ENCODE results near the gene SEC14L1. TPM values are rescaled to one million over a fixed set of nuclear protein-coding genes. Genes with fewer than 3 reads are reported as not detected.

Gene SEC14L1
- total RNA-seq, 1 donor from 2014 or later = 146 TPM

- TF ChIP-seq CTCF (IDR thresholded peaks at IDR 0.05) = no peak
- peaks cover 23% of the 10 kb centered on the region for H3K36me3 ChIP-seq
- peak; percentile 98 for ATAC-seq
- H3K27me3 ChIP-seq (ENCODE audit: low read depth) = no peaks in the 10 kb centered on the region
- intact Hi-C loops (cut with DNase I) = no loop called here
- H3K9me3 ChIP-seq = no peaks in the 10 kb centered on the region
- peak; percentile 100 for DNase-seq
- peaks cover 32% of the 10 kb centered on the region for H3K4me1 ChIP-seq
- H3K27ac ChIP-seq = peak overlapping the region; percentile 98
- peak overlapping the region; percentile 72 for H3K4me3 ChIP-seq
These were observed 447 bp upstream of the SEC14L1 start for GRCh38 chr17:77140166-77140877.

GRCh38 chr17:77141846-77142449, 1.2 kb downstream of the SEC14L1 start:
- peaks cover 25% of the 10 kb centered on the region for H3K36me3 ChIP-seq

GRCh38 chr17:77142689-77143088, 1.9 kb downstream of the SEC14L1 start:
- Histone ChIP-seq H3K27me3 (ENCODE audit: low read depth) (no peaks in the 10 kb centered on the region), H3K9me3 (no peaks in the 10 kb centered on the region), H3K4me1 (peaks cover 53% of the 10 kb centered on the region), H3K4me3 (peak overlapping the region; percentile 72), H3K27ac (peak overlapping the region; percentile 98), H3K36me3 (peaks cover 30% of the 10 kb centered on the region)
- no peak for DNase-seq
- no peak for TF ChIP-seq CTCF (IDR thresholded peaks at IDR 0.05)
- no peak for ATAC-seq
- intact Hi-C loops (cut with DNase I) = no loop called here

More at GRCh38 chr17:77141846-77142449, 1.2 kb downstream of the SEC14L1 start:
- Histone ChIP-seq H3K4me3 (peak overlapping the region; percentile 72), H3K27ac (peak overlapping the region; percentile 98), H3K4me1 (peaks cover 49% of the 10 kb centered on the region), H3K27me3 (ENCODE audit: low read depth) (no peaks in the 10 kb centered on the region), H3K9me3 (no peaks in the 10 kb centered on the region)
- no peak for TF ChIP-seq CTCF (IDR thresholded peaks at IDR 0.05)
- DNase-seq (no peak), ATAC-seq (no peak)
- intact Hi-C loops (cut with DNase I) = no loop called here

- TF ChIP-seq CTCF (IDR thresholded peaks at IDR 0.05) = no peak
- Histone ChIP-seq H3K27ac (peak overlapping the region; percentile 98), H3K36me3 (peaks cover 36% of the 10 kb centered on the region), H3K9me3 (no peaks in the 10 kb centered on the region), H3K27me3 (ENCODE audit: low read depth) (no peaks in the 10 kb centered on the region), H3K4me3 (peak overlapping the region; percentile 72), H3K4me1 (peaks cover 59% of the 10 kb centered on the region)
- DNase-seq (no peak), ATAC-seq (no peak)
- intact Hi-C loops (cut with DNase I) = no loop called here
These were observed 2.5 kb downstream of the SEC14L1 start for GRCh38 chr17:77143306-77143705.

GRCh38 chr17:77144227-77144626, 3.5 kb downstream of the SEC14L1 start:
- TF ChIP-seq CTCF (IDR thresholded peaks at IDR 0.05) = no peak
- peak overlapping the region; percentile 98 for H3K27ac ChIP-seq
- intact Hi-C loops (cut with DNase I) = no loop called here

More at GRCh38 chr17:77144227-77144626, 3.5 kb downstream of the SEC14L1 start:
- Histone ChIP-seq H3K9me3 (no peaks in the 10 kb centered on the region), H3K4me3 (peak overlapping the region; percentile 72), H3K4me1 (peaks cover 67% of the 10 kb centered on the region), H3K27me3 (ENCODE audit: low read depth) (no peaks in the 10 kb centered on the region), H3K36me3 (peaks cover 46% of the 10 kb centered on the region)
- DNase-seq (no peak), ATAC-seq (no peak)
